Measurements from ENCODE around the gene CMKLR1. TPM values are rescaled to one million over a fixed set of nuclear protein-coding genes. Genes with fewer than 3 reads are reported as not detected.

The CMKLR1 gene
- total and polyA plus RNA-seq, 10 of the 15 experiments (the other 5 are each of a cell fraction or from before 2014, with no cell fraction given) = 13.8 to 52.3 (median 26.2) TPM

DNA sequence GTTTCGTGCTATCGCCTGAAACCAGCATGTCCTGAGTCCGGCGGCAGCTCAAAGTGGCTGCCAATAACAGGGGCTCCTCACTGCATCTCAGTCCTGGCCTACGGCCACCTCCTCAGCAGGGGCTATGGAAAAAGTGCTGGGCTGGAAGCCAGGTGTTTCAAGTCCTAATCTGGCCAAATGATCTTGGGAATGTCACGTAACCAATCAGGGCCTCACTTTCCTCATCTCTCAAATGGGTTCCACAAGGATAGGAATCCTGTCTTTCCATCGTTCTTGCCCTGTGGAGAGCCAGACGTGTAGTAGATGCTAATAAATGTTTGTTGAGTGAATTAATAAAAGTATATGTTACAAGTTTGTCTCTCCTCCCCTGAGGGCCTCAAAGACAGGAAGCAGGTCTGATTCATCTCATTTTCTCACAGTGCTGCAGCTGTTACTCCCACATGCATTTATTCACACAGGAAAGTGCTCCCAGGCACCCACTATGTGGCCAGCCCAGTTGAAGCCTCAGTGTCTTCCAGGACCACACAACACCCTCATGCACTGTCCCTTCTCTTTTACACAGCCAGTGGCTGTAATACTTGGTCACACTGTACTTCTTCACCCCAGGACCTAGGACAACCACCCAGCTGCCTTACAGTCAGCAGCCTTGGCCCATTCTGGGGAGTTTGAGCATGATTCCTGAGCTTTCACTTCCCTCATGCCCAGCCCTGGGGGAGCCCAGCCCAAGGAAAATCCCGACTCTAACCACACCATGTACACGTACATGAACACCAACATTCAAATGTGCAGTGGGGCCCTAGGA is 5.0 kb downstream of the CMKLR1 start (continued):
- TF ChIP-seq IRF4 (IDR thresholded peaks at IDR 0.05; ENCODE audit: low read depth, low read length) (peak; percentile 71; the same call in 1 of the 2 replicates), RUNX3 (IDR thresholded peaks at IDR 0.05; ENCODE audit: low read length) (peak; percentile 84), ZNF217 (IDR thresholded peaks at IDR 0.05) (no peak), RCOR1 (conservative IDR thresholded peaks at IDR 0.05; ENCODE audit: low read depth, low read length) (no peak), RB1 (IDR thresholded peaks at IDR 0.05; ENCODE audit: borderline replicate concordance) (no peak), TAF1 (IDR thresholded peaks at IDR 0.05; ENCODE audit: borderline replicate concordance, low read depth, low read length) (peak; percentile 34; the same call in 1 of the 2 replicates), CBX5 (IDR thresholded peaks at IDR 0.05; ENCODE audit: low read depth) (0 out of 2 replicates have a peak, but pooled peaks have one; percentile 51), CREM (IDR thresholded peaks at IDR 0.05; ENCODE audit: low read depth) (peak; percentile 39; the same call in 1 of the 2 replicates), CREB1 (IDR thresholded peaks at IDR 0.05; ENCODE audit: low read depth) (peak; percentile 16; the same call in 1 of the 2 replicates), SPI1 (IDR thresholded peaks at IDR 0.05; ENCODE audit: borderline replicate concordance, insufficient read depth, low read depth, low read length) (peak; percentile 56), JUNB (IDR thresholded peaks at IDR 0.05) (peak; percentile 68), NFIC (IDR thresholded peaks at IDR 0.05; ENCODE audit: low read depth, low read length) (peak; percentile 87), TCF3 (IDR thresholded peaks at IDR 0.05; ENCODE audit: borderline replicate concordance, insufficient read depth, low read depth, low read length) (peak; percentile 96), CEBPB (IDR thresholded peaks at IDR 0.05; ENCODE audit: borderline replicate concordance in 1 of 2, low read depth in 2 of 2, low read length in 2 of 2) (no peak), RAD21 (IDR thresholded peaks at IDR 0.05; ENCODE audit: insufficient read depth, low read depth, low read length) (peak; percentile 20; the same call in 1 of the 2 replicates), FOXM1 (IDR thresholded peaks at IDR 0.05; ENCODE audit: low read depth, low read length) (peak; percentile 82; the same call in 1 of the 2 replicates), MEF2A (IDR thresholded peaks at IDR 0.05; ENCODE audit: insufficient read depth, low read depth, low read length) (0 out of 2 replicates have a peak, but pooled peaks have one; percentile 38), BCL11A (IDR thresholded peaks at IDR 0.05; ENCODE audit: low read depth, low read length) (peak; percentile 78; the same call in 1 of the 2 replicates), HDAC2 (IDR thresholded peaks at IDR 0.05) (no peak), BHLHE40 (IDR thresholded peaks at IDR 0.05; ENCODE audit: borderline replicate concordance in 1 of 2, low read depth in 2 of 2, low read length in 1 of 2) (peak in 1 of 2 experiments; percentile 49; a peak in 2 of 4 replicates), EED (IDR thresholded peaks at IDR 0.05; ENCODE audit: low read depth) (peak; percentile 94), DPF2 (IDR thresholded peaks at IDR 0.05) (peak; percentile 56; the same call in 1 of the 2 replicates)
- TF ChIP-seq, protein P1, sequence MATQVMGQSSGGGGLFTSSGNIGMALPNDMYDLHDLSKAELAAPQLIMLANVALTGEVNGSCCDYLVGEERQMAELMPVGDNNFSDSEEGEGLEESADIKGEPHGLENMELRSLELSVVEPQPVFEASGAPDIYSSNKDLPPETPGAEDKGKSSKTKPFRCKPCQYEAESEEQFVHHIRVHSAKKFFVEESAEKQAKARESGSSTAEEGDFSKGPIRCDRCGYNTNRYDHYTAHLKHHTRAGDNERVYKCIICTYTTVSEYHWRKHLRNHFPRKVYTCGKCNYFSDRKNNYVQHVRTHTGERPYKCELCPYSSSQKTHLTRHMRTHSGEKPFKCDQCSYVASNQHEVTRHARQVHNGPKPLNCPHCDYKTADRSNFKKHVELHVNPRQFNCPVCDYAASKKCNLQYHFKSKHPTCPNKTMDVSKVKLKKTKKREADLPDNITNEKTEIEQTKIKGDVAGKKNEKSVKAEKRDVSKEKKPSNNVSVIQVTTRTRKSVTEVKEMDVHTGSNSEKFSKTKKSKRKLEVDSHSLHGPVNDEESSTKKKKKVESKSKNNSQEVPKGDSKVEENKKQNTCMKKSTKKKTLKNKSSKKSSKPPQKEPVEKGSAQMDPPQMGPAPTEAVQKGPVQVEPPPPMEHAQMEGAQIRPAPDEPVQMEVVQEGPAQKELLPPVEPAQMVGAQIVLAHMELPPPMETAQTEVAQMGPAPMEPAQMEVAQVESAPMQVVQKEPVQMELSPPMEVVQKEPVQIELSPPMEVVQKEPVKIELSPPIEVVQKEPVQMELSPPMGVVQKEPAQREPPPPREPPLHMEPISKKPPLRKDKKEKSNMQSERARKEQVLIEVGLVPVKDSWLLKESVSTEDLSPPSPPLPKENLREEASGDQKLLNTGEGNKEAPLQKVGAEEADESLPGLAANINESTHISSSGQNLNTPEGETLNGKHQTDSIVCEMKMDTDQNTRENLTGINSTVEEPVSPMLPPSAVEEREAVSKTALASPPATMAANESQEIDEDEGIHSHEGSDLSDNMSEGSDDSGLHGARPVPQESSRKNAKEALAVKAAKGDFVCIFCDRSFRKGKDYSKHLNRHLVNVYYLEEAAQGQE (IDR thresholded peaks at IDR 0.05; ENCODE audit: low read depth, low read length) = no peak
- TF ChIP-seq, protein P2, sequence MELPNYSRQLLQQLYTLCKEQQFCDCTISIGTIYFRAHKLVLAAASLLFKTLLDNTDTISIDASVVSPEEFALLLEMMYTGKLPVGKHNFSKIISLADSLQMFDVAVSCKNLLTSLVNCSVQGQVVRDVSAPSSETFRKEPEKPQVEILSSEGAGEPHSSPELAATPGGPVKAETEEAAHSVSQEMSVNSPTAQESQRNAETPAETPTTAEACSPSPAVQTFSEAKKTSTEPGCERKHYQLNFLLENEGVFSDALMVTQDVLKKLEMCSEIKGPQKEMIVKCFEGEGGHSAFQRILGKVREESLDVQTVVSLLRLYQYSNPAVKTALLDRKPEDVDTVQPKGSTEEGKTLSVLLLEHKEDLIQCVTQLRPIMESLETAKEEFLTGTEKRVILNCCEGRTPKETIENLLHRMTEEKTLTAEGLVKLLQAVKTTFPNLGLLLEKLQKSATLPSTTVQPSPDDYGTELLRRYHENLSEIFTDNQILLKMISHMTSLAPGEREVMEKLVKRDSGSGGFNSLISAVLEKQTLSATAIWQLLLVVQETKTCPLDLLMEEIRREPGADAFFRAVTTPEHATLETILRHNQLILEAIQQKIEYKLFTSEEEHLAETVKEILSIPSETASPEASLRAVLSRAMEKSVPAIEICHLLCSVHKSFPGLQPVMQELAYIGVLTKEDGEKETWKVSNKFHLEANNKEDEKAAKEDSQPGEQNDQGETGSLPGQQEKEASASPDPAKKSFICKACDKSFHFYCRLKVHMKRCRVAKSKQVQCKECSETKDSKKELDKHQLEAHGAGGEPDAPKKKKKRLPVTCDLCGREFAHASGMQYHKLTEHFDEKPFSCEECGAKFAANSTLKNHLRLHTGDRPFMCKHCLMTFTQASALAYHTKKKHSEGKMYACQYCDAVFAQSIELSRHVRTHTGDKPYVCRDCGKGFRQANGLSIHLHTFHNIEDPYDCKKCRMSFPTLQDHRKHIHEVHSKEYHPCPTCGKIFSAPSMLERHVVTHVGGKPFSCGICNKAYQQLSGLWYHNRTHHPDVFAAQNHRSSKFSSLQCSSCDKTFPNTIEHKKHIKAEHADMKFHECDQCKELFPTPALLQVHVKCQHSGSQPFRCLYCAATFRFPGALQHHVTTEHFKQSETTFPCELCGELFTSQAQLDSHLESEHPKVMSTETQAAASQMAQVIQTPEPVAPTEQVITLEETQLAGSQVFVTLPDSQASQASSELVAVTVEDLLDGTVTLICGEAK (IDR thresholded peaks at IDR 0.05; ENCODE audit: borderline replicate concordance) = no peak
